Activated T-helper 2 cell treated with anti-CD3 and anti-CD28 coated beads, Interferon-gamma antibody, Interleukin-2, Interleukin-4, amounts not matched to agents 10 μg/mL and 5 μg/mL and 100 μg/mL, durations not matched to agents 14 hours and 24 hours and 36 hours (primary cell): ENCODE measurements around the gene SGCD. TPM values are rescaled to one million over a fixed set of nuclear protein-coding genes. Genes with fewer than 3 reads are reported as not detected.

Experiments used
- DNase-seq: peaks from one replicate; pipeline ENCODE4 v3.0.0; 2021; ENCODE audit warnings: low spot score
- H3K27ac Mint-ChIP-seq: one replicate; pipeline ENCODE4 v1.8.0; 2021; ENCODE audit warnings: mixed read lengths
- H3K27me3 Mint-ChIP-seq: one replicate; pipeline ENCODE4 v1.8.0; 2021; ENCODE audit warnings: low read depth, mixed read lengths
- H3K36me3 Mint-ChIP-seq: one replicate; pipeline ENCODE4 v1.8.0; 2021; ENCODE audit warnings: low read depth, mixed read lengths
- H3K4me1 Mint-ChIP-seq: one replicate; pipeline ENCODE4 v1.8.0; 2021; ENCODE audit warnings: low read depth, mixed read lengths
- H3K4me3 Mint-ChIP-seq: one replicate; pipeline ENCODE4 v1.8.0; 2021; ENCODE audit warnings: low read depth, mild to moderate bottlenecking, moderate library complexity, mixed read lengths
- H3K9me3 Mint-ChIP-seq: one replicate; pipeline ENCODE4 v1.8.0; 2021; ENCODE audit warnings: mixed read lengths
- intact Hi-C: fragments of 100-400 bp; cut with micrococcal nuclease; formaldehyde crosslinking; loops from one replicate; pipeline ENCODE4 v1.15.1; 2023
- total RNA-seq: library from RNA; stranded (reverse); gene quantifications from 2 replicates; pipeline ENCODE4 v1.2.3, GENCODE V29; 2022

The SGCD gene
- total RNA-seq, 1 donor from 2014 or later, result not detected

GRCh38 chr5:156451505-156451904 is 124.5 kb downstream of the SGCD start:
- no peak for DNase-seq
- Mint-ChIP-seq H3K4me3 (no peak overlapping the region), H3K9me3 (no peaks in the 10 kb centered on the region), H3K27me3 (no peaks in the 10 kb centered on the region), H3K27ac (no peak overlapping the region), H3K4me1 (no peaks in the 10 kb centered on the region), H3K36me3 (no peaks in the 10 kb centered on the region)
- intact Hi-C loops, result no loop called here

GRCh38 chr5:156456857-156457256 is 129.9 kb downstream of the SGCD start:
- no peak for DNase-seq
- H3K27ac Mint-ChIP-seq, result no peak overlapping the region
- H3K36me3 Mint-ChIP-seq, result no peaks in the 10 kb centered on the region
- H3K4me1 Mint-ChIP-seq, result no peaks in the 10 kb centered on the region
- H3K9me3 Mint-ChIP-seq, result no peaks in the 10 kb centered on the region
- H3K27me3 Mint-ChIP-seq, result peaks cover 2% of the 10 kb centered on the region
- H3K4me3 Mint-ChIP-seq, result no peak overlapping the region
- intact Hi-C loops, result no loop called here

- intact Hi-C loops, result no loop called here
- Mint-ChIP-seq H3K27me3 (peaks cover 2% of the 10 kb centered on the region), H3K4me1 (no peaks in the 10 kb centered on the region), H3K4me3 (no peak overlapping the region), H3K9me3 (no peaks in the 10 kb centered on the region), H3K27ac (no peak overlapping the region), H3K36me3 (no peaks in the 10 kb centered on the region)
- no peak for DNase-seq
These were observed 132.9 kb downstream of the SGCD start for GRCh38 chr5:156459812-156460385.

- Mint-ChIP-seq H3K27ac (no peak overlapping the region), H3K27me3 (peaks cover 2% of the 10 kb centered on the region), H3K4me3 (no peak overlapping the region), H3K9me3 (no peaks in the 10 kb centered on the region), H3K36me3 (no peaks in the 10 kb centered on the region), H3K4me1 (no peaks in the 10 kb centered on the region)
- no peak for DNase-seq
- intact Hi-C loops, result no loop called here
These were observed 133.5 kb downstream of the SGCD start for GRCh38 chr5:156460471-156460870.

DNA sequence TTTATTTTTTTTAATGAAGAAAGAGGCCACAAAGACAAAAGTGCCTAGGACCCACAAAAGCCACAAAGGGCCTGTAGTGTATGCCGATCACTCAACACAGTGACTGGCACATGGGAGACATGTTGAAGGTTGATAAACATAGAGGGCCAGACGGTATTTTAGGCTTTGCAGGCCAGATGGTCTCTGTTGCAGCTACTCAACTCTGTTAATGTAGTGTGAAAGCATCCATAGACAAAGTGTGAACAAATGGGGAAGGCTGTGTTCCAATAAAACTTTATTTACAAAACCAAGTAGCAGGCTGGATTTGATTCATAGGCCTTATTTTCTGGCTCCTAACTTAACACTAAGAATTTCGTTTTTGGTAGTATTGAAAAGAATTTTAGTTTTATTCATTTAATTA is 139.9 kb downstream of the SGCD start:
- no peak overlapping the region for H3K4me3 Mint-ChIP-seq
- no peaks in the 10 kb centered on the region for H3K4me1 Mint-ChIP-seq
- no peak overlapping the region for H3K27ac Mint-ChIP-seq
- no peak for DNase-seq
- no peaks in the 10 kb centered on the region for H3K9me3 Mint-ChIP-seq
- no peaks in the 10 kb centered on the region for H3K27me3 Mint-ChIP-seq
- intact Hi-C loops, result no loop called here
- H3K36me3 Mint-ChIP-seq, result no peaks in the 10 kb centered on the region

GRCh38 chr5:156469636-156470035 is 142.7 kb downstream of the SGCD start:
- Mint-ChIP-seq H3K4me3 (no peak overlapping the region), H3K4me1 (no peaks in the 10 kb centered on the region), H3K27me3 (no peaks in the 10 kb centered on the region), H3K9me3 (no peaks in the 10 kb centered on the region), H3K27ac (no peak overlapping the region), H3K36me3 (no peaks in the 10 kb centered on the region)
- intact Hi-C loops, result no loop called here
- DNase-seq, result no peak

DNA sequence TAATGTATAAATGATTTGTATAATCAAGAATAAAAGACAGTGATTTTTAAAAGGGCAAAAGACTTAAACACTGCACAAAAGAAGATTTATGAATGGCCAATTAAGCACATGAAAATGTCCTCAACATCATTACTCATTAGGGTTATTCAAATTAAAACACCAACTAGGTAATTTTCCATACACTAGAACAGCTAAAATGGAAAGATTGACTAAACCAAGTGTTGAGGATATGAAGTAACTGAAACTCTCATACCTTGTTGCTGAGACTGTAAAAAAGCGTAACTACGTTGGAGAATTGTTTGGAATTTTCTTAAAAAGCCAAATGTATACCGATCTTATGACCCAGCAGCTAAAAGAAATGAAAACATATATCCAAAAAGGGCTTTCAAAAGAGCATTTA is 144.9 kb downstream of the SGCD start:
- Mint-ChIP-seq H3K36me3 (no peaks in the 10 kb centered on the region), H3K4me3 (no peak overlapping the region), H3K27ac (no peak overlapping the region), H3K4me1 (no peaks in the 10 kb centered on the region), H3K27me3 (no peaks in the 10 kb centered on the region), H3K9me3 (no peaks in the 10 kb centered on the region)
- DNase-seq, result no peak
- intact Hi-C loops, result no loop called here

DNA sequence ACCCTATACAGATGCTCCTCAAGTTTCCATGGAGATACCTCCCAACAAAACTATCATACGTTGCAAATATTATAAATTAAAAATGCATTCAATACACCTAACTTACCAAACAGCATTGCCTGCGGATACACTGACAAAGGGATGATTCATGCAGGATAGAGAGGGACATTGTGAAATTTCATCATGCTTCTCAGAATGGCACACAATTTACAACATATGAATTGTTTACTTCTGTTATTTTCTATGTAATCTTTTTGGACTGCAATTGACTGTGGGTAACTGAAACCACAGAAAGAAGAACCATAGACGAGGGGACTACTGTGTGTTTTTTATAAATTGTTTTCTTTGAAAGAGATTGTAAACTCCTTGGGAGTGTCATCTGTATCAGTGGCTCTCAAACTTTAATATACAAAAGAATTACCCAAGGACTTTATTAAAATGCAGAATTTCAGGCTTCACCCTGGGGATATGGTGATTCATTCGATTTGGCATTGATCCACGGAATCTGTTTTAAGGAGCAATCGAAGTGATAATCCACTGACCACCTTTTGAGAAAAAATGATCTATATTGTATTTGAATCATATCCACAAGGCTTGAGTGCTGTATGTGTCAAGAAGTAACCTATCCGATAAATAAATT is 146.4 kb downstream of the SGCD start:
- Mint-ChIP-seq H3K36me3 (no peaks in the 10 kb centered on the region), H3K4me3 (no peak overlapping the region), H3K9me3 (no peaks in the 10 kb centered on the region), H3K27ac (no peak overlapping the region), H3K27me3 (no peaks in the 10 kb centered on the region), H3K4me1 (no peaks in the 10 kb centered on the region)
- DNase-seq, result no peak
- intact Hi-C loops, result no loop called here

- Mint-ChIP-seq H3K9me3 (no peaks in the 10 kb centered on the region), H3K36me3 (no peaks in the 10 kb centered on the region)
These were observed 147.3 kb downstream of the SGCD start for GRCh38 chr5:156474251-156474650.

GRCh38 chr5:156475182-156476157 is 148.5 kb downstream of the SGCD start:
- no peaks in the 10 kb centered on the region for H3K36me3 Mint-ChIP-seq
- no peaks in the 10 kb centered on the region for H3K4me1 Mint-ChIP-seq
- H3K27ac Mint-ChIP-seq, result no peak overlapping the region
- no peaks in the 10 kb centered on the region for H3K27me3 Mint-ChIP-seq
- H3K9me3 Mint-ChIP-seq, result no peaks in the 10 kb centered on the region
- intact Hi-C loops, result no loop called here
- no peak overlapping the region for H3K4me3 Mint-ChIP-seq
- no peak for DNase-seq

More at GRCh38 chr5:156474251-156474650, 147.3 kb downstream of the SGCD start:
- intact Hi-C loops, result no loop called here
- H3K4me3 Mint-ChIP-seq, result no peak overlapping the region
- no peak overlapping the region for H3K27ac Mint-ChIP-seq
- H3K27me3 Mint-ChIP-seq, result no peaks in the 10 kb centered on the region
- no peak for DNase-seq
- no peaks in the 10 kb centered on the region for H3K4me1 Mint-ChIP-seq

- no peaks in the 10 kb centered on the region for H3K9me3 Mint-ChIP-seq
- no peaks in the 10 kb centered on the region for H3K4me1 Mint-ChIP-seq
- no peak overlapping the region for H3K4me3 Mint-ChIP-seq
- no peaks in the 10 kb centered on the region for H3K27me3 Mint-ChIP-seq
- H3K36me3 Mint-ChIP-seq, result no peaks in the 10 kb centered on the region
- DNase-seq, result no peak
- intact Hi-C loops, result no loop called here
- no peak overlapping the region for H3K27ac Mint-ChIP-seq
These were observed 149.2 kb downstream of the SGCD start for GRCh38 chr5:156476158-156476551.

DNA sequence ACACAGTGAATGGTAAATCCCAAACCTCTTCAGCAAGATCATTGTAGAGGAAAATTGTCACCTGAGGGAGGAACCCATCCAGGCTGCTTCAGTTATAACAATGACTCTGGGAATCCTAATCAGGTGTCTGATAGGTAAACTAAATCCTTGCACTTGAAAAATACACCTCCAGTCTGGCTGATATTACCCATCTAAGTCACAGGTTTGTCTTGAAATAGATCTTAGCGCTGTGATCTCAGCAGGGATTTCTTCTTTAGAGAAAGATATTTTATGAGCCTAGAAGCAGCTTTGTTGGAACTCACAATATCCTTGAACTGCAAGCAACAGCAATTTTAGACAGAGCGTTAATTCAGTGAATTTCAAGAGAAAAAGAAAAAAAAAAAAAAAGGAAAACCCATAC is 149.7 kb downstream of the SGCD start:
- Mint-ChIP-seq H3K4me1 (no peaks in the 10 kb centered on the region), H3K4me3 (no peak overlapping the region), H3K9me3 (no peaks in the 10 kb centered on the region), H3K36me3 (no peaks in the 10 kb centered on the region), H3K27ac (no peak overlapping the region), H3K27me3 (no peaks in the 10 kb centered on the region)
- intact Hi-C loops, result no loop called here
- DNase-seq, result no peak

- no peaks in the 10 kb centered on the region for H3K4me1 Mint-ChIP-seq
- H3K4me3 Mint-ChIP-seq, result no peak overlapping the region
- intact Hi-C loops, result no loop called here
- H3K27me3 Mint-ChIP-seq, result no peaks in the 10 kb centered on the region
- no peaks in the 10 kb centered on the region for H3K9me3 Mint-ChIP-seq
- DNase-seq, result no peak
- no peaks in the 10 kb centered on the region for H3K36me3 Mint-ChIP-seq
- no peak overlapping the region for H3K27ac Mint-ChIP-seq
These were observed 150.2 kb downstream of the SGCD start for GRCh38 chr5:156477196-156477595.
